GM12864 (cell line): Measurements from ENCODE around the gene TMCC2.

Experiments used
- DNase-seq: peaks from one replicate; pipeline ENCODE4 v3.0.0-alpha.2; 2011; ENCODE audit warnings: low read depth
- H3K4me3 ChIP-seq: 2 replicates; pipeline ENCODE4 v1.5.1; 2011; ENCODE audit warnings: mild to moderate bottlenecking, low read depth, low read length, control low read depth
- CTCF ChIP-seq: IDR thresholded peaks from 2 replicates; pipeline ENCODE4 v1.5.1; 2011; ENCODE audit warnings: low read depth, mild to moderate bottlenecking, moderate library complexity, low read length, control low read depth, inconsistent platforms; ENCODE audit errors: missing control alignments

The TMCC2 gene

GRCh38 chr1:205251576-205251975 lies 23.8 kb downstream of the TMCC2 start:
- DNase-seq, result no peak
- TF ChIP-seq CTCF, result no peak
- no peak overlapping the region for H3K4me3 ChIP-seq

GRCh38 chr1:205255941-205256780 lies 28.4 kb downstream of the TMCC2 start:
- H3K4me3 ChIP-seq, result no peak overlapping the region
- peak; percentile 21 for DNase-seq

GRCh38 chr1:205256951-205257625 lies 29.3 kb downstream of the TMCC2 start:
- no peak for TF ChIP-seq CTCF
- H3K4me3 ChIP-seq, result no peak overlapping the region
- no peak for DNase-seq

More at GRCh38 chr1:205255941-205256780, 28.4 kb downstream of the TMCC2 start:
- TF ChIP-seq CTCF, result peak; percentile 98

- no peak for TF ChIP-seq CTCF
Observed at GRCh38 chr1:205257735-205258134, 30.0 kb downstream of the TMCC2 start.

GRCh38 chr1:205258261-205258691 lies 30.5 kb downstream of the TMCC2 start:
- TF ChIP-seq CTCF, result no peak
- DNase-seq, result no peak
- H3K4me3 ChIP-seq, result no peak overlapping the region

More at GRCh38 chr1:205257735-205258134, 30.0 kb downstream of the TMCC2 start:
- no peak overlapping the region for H3K4me3 ChIP-seq
- no peak for DNase-seq

- H3K4me3 ChIP-seq, result no peak overlapping the region
- no peak for TF ChIP-seq CTCF
- DNase-seq, result no peak
Observed at GRCh38 chr1:205258719-205259118, 31.0 kb downstream of the TMCC2 start.
